OCI-LY7 (cell line): ENCODE measurements around the gene INPP5F.

Source experiments
- CTCF ChIP-seq: fragments of 200-600 bp; sonication (generic); conservative IDR thresholded peaks from 2 replicates; pipeline ENCODE4 v1.5.1; 2014; ENCODE audit warnings: mild to moderate bottlenecking, antibody characterized with exemption, low read length, moderate library complexity, mixed read lengths
- EZH2phosphoT487 ChIP-seq: fragments of 200-600 bp; sonication (generic); IDR thresholded peaks from 2 replicates; pipeline ENCODE4 v1.6.1; 2018; ENCODE audit warnings: low read depth, borderline replicate concordance, mild to moderate bottlenecking, mixed run types, antibody characterized with exemption, low read length, moderate library complexity, mixed read lengths

- TF ChIP-seq CTCF (no peak; the same call in 1 of the 2 replicates), EZH2phosphoT487 (no peak)
Measured at GRCh38 chr10:119725828-119726675, at the start of gene INPP5F.
